OCI-M2 (cell line): ENCODE results near the gene RPS6KA5.
"Not testable (repeated sequence)": the region's sequence is repeated elsewhere in the genome, so short reads cannot be mapped to it uniquely, and the experiment has no call there.

Source experiments
- DNase-seq: peaks from one replicate; lab custom pipeline; 2025; ENCODE audit not compliant: unreplicated experiment; lab: John Stamatoyannopoulos, UW

Gene RPS6KA5

GRCh38 chr14:90987140-90987539 lies 73.3 kb downstream of the RPS6KA5 start:
- DNase-seq: no peak

DNA sequence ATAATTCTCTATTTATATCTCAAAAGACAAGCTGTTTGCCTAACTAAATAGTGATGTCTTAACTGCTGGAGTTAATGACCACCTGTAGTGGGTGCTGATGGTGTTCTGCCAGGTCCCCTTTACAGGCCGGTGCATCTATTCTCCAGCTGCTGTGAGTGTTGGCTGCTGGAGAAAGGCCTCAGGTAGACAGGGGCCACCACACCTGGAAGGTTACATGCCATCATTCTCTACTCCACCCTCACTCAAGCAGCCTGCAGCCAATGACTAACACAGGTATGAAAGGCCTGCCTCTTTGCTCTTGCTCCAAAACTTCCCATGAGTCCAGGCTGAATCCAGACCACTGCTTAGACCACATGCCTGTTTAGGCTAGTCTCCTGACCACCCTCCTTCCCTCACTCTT lies 73.9 kb downstream of the RPS6KA5 start:
- no peak for DNase-seq

GRCh38 chr14:90985601-90986242 lies 74.7 kb downstream of the RPS6KA5 start:
- DNase-seq: no peak

GRCh38 chr14:90983560-90983959 lies 76.9 kb downstream of the RPS6KA5 start:
- no peak for DNase-seq

GRCh38 chr14:90981636-90982035 lies 78.8 kb downstream of the RPS6KA5 start:
- no peak for DNase-seq

DNA sequence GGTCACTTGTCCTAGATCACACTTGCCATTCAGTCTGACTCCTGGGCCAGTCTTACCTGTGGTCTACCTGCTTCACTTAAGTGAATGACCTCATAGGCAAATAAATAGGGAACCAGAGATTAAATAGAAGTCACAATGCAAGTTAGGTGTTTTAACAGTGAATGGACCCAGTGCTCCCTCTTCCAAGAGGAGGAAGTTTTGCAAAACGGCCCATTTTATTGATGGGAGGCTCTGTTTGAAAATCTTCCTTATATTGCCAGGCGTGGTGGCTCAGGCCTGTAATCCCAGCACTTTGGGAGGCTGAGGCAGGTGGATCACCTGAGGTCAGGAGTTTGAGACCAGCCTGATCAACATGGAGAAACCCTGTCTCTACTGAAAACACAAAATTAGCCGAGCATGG lies 79.8 kb downstream of the RPS6KA5 start:
- DNase-seq: not testable (repeated sequence)

DNA sequence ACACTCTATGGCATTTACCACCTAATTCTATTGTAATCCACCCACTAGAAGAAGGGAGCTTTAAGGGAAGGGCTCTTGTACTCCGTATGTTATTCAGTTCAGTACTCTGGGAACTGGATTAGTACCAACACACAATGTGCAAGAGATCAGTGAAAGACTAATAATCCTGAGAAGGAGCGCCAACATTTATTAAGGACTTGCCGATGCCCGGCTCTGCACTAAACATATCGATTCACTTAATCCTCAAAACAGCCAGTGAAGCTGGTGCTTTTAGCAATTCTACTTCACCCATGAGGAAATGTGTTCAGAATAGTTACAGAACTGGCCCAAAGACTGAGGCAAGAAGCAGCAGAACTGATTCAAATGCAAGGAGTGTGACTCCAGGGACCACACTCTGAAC lies 80.9 kb downstream of the RPS6KA5 start:
- DNase-seq: no peak

DNA sequence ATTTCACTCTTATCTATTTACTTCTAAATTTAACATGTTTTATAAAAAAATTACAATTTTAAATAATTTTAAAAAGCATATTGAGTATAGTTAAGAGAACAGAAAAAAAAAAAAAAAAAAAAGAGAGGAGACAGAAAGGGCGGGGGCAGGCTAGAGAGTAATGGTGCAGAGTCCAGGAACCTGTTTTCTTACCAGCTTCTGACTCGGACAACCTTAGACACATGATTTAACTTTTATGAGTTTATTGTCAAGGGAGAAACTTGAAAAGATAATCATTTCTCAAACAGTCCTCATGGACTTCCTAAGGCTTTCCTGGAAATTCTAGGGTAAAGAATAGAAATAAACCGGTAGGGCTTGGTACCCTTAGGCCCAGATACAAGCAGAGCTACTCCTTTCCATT lies 84.3 kb downstream of the RPS6KA5 start:
- DNase-seq: no peak

GRCh38 chr14:90971687-90972086 lies 88.8 kb downstream of the RPS6KA5 start:
- DNase-seq: no peak

GRCh38 chr14:90970167-90970600 lies 90.3 kb downstream of the RPS6KA5 start:
- DNase-seq: no peak

DNA sequence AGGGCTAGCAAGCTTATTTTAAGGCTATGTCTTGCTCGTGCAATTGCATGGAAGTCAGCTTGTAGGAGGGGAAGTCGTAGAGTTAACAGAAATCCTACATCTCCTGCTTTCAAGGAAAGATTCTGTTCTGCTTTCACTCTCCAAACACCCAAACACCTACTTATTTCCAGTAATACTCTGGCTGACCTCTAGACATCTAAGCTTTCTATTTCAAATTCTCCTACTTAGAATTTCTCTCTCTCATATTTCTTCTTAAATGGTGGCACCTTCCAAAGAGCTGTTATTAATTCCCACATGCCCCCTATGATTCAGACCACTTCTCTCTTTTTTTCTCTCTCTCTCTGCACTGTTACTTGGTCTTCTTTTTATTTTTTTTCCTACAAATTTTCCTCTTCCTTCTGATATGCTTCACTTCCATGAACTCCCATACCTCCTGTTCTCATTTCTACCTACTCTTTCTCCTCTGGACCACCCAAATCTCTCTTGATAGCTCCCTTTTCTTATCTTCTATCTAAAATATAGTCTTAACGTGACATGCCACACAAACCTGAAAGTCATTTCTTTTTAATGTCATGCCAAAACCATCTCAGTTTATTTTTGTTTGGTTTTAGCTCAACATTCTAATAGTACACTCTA lies 90.8 kb downstream of the RPS6KA5 start:
- DNase-seq: no peak

GRCh38 chr14:90968025-90968424 lies 92.4 kb downstream of the RPS6KA5 start:
- no peak for DNase-seq

DNA sequence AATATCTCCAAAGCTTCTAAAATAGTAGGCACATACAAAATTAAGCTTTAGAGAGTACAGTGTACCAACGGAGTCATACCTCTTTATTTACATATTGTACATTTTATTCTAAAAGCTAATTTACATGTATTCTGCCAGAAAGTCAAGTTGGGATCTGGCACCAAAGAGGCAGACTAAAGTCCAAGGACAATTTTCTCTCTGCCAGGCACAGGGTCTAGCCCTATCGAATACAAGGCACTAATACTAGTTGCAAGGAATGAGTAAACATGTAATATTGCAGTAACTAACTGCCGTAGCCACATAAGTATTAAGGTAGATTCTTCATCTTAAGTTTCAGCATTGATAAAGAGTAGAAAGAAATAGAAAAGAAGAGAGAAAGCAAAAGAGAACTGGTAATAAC lies 93.9 kb downstream of the RPS6KA5 start:
- DNase-seq: no peak

GRCh38 chr14:90965765-90966164 lies 94.7 kb downstream of the RPS6KA5 start:
- DNase-seq: no peak

- DNase-seq: no peak
These were observed 97.1 kb downstream of the RPS6KA5 start for GRCh38 chr14:90963343-90963742.

DNA sequence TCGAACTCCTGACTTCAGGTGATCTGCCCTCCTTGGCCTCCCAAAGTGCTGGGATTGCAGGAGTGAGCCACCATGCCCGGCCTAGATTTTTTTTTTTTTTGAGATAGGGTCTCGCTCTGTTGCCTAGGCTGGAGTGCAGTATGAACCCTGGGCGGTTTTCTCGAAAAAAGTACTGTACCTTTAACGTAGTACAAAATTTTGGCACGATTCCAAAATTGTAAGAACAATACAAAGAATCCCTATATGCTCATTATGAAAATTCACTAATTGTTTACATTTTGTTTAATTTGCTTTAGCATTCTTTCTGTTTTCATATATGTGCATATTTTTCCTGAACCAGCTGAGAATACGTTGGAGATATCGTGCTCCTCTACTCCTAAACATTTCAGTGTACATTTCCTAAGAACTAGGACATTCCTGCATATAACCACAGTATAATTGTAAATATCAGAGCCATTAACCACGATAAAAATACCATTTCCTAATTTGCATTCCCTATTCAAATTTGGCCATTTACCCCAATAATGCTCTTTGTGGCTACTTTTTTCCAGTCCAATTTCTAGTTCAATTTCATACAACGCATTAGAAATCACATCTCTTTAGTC lies 97.8 kb downstream of the RPS6KA5 start:
- DNase-seq: no peak

GRCh38 chr14:90960818-90961217 lies 99.6 kb downstream of the RPS6KA5 start:
- no peak for DNase-seq

- DNase-seq: no peak
These were observed 101.1 kb downstream of the RPS6KA5 start for GRCh38 chr14:90959344-90959743.

DNA sequence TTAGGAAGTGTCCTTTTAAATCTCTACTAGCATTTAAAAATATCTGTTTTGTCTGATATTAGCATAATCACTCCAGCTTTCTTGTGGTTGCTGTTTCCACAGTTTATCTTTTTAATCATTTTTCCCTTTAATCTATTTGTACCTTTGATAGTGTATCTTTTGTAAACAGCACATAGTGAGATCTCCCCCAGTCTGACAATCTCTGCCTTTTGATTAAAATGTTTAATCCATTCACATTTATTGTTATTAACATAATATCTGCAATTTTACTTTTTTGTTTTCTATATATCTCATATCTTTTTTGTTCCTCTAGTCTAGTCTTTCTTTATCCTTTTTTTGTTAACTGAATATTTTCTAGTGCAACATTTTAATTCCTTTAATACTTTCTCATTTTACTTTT lies 104.2 kb downstream of the RPS6KA5 start:
- no peak for DNase-seq

DNA sequence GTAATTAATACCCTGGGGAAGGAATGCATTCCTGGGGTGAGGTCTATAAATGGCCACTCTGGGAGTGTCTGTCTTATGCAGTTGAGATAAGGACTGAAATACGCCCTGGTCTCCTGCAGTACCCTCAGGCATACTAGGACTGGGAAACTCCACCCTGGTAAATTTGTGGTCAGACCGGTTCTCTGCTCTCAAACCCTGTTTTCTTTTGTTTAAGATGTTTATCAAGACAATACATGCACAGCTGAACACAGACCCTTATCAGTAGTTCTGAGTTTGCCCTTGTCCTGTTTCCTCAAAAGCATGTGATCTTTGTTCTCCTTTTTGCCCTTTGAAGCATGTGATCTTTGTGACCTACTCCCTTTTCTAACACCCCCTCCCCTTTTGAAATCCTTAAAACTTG lies 106.8 kb downstream of the RPS6KA5 start:
- not testable (repeated sequence) for DNase-seq

DNA sequence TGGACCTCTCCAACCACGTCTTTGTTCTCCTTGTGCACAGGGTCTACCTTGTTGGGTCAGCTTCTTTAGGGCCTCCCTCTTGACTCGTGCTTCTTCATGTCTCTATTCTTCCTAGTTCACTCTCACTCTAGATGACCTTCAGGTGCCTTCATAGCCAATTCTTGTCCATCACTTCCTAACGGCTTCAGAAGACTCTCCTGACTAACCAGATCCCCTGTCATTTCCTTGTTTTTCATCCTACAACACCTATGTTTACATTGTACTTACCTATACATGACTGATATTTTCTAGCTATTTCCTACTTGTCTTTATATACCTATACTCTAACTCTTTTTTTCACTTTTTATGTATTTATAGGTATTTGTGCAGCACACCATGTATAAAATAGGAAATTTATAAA lies 117.1 kb downstream of the RPS6KA5 start:
- no peak for DNase-seq

GRCh38 chr14:90942511-90942910 lies 117.9 kb downstream of the RPS6KA5 start:
- no peak for DNase-seq

DNA sequence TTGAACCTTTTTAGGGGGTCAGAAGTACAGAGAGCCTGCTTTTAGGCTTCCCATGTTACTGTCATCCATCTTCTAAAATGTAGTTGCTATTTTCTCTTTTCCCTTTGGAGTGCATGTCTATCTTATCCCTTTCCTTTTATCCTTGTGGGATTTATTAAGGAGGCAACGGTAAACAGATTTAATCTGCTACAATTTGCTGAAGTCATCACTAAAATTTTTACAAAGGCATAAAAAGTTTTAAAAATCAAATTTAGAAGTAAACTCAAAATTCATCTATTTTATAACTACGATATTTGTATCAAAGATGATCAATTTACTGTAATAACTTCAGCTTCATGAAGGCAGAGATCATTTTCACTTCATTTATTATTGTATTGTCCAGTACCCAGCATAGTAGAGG lies 118.7 kb downstream of the RPS6KA5 start:
- DNase-seq: no peak
